Peyer's patch (tissue), 4 donors: ENCODE data around the gene TRIM54. TPM values are rescaled to one million over a fixed set of nuclear protein-coding genes. Genes with fewer than 3 reads are reported as not detected.

Experiments
- DNase-seq, 3 donors: peaks; one replicate each; pipeline ENCODE4 v3.0.0-alpha.2; 2017 to 2019
- H3K27ac ChIP-seq, 4 donors: fragments of 200-600 bp; sonication (generic); one replicate each; pipeline ENCODE4 v1.5.1; 2016 to 2019
- H3K27me3 ChIP-seq, 2 donors: fragments of 200-600 bp; sonication (generic); one replicate each; pipeline ENCODE4 v1.5.1; 2019
- H3K36me3 ChIP-seq, 3 donors: fragments of 200-600 bp; sonication (generic); one replicate each; pipeline ENCODE4 v1.5.1; 2016 to 2019
- H3K4me1 ChIP-seq, 4 donors: fragments of 200-600 bp; sonication (generic); one replicate each; pipeline ENCODE4 v1.5.1; 2016 to 2019
- H3K4me3 ChIP-seq, 4 donors: fragments of 200-600 bp; sonication (generic); 1 replicate in 3 of 4; 2 replicates in 1 of 4; pipeline ENCODE4 v1.5.1; 2016 to 2019; ENCODE audit warnings: mild to moderate bottlenecking in 1 of 4
- H3K9me3 ChIP-seq, 4 donors: fragments of 200-600 bp; sonication (generic); one replicate each; pipeline ENCODE4 v1.5.1; 2016 to 2019; ENCODE audit warnings: mild to moderate bottlenecking in 1 of 4
- CTCF ChIP-seq, 6 experiments: fragments of 450-650 bp in 4 of 6; fragments of 200-600 bp in 2 of 6; sonication (generic) in 1 of 6; IDR thresholded peaks; one replicate each; pipeline ENCODE4 v1.5.1; 2017 to 2019; ENCODE audit warnings: antibody characterized with exemption in 6 of 6, mild to moderate bottlenecking in 3 of 6, moderate library complexity in 1 of 6
- POLR2A ChIP-seq, 2 donors: fragments of 450-650 bp; IDR thresholded peaks; one replicate each; pipeline ENCODE4 v1.5.1; 2017; ENCODE audit warnings: antibody characterized with exemption in 2 of 2, mild to moderate bottlenecking in 2 of 2, moderate library complexity in 2 of 2
- total RNA-seq, 4 donors: library from RNA; depleted of rRNA; stranded (reverse); fragments of >200 nt; gene quantifications; one replicate each; pipeline ENCODE4 v1.1.0, GENCODE V29; 2016

Gene TRIM54
- total RNA-seq, 4 donors from 2014 or later, result 0.54 TPM; not detected in 3

- peaks cover 0 to 41% (median 0%) of the 10 kb centered on the region in 3 donors for H3K36me3 ChIP-seq
- TF ChIP-seq CTCF (IDR thresholded peaks at IDR 0.05) (no peak), POLR2A (IDR thresholded peaks at IDR 0.05) (no peak)
- no peaks in the 10 kb centered on the region for H3K9me3 ChIP-seq
- H3K27ac ChIP-seq, result no peak overlapping the region
- H3K4me3 ChIP-seq, result no peak overlapping the region
- no peaks in the 10 kb centered on the region for H3K27me3 ChIP-seq
- peaks cover 0 to under 1% (median 0%) of the 10 kb centered on the region in 4 donors for H3K4me1 ChIP-seq
- no peak for DNase-seq
Measured at GRCh38 chr2:27245116-27245515, 37.1 kb upstream of the TRIM54 start.

GRCh38 chr2:27245626-27246025 lies 36.6 kb upstream of the TRIM54 start:
- DNase-seq, result no peak
- Histone ChIP-seq H3K4me1 (peaks cover 0 to 5% (median 0%) of the 10 kb centered on the region in 4 donors), H3K27me3 (no peaks in the 10 kb centered on the region), H3K4me3 (no peak overlapping the region), H3K9me3 (no peaks in the 10 kb centered on the region), H3K36me3 (peaks cover 0 to 36% (median 0%) of the 10 kb centered on the region in 3 donors), H3K27ac (no peak overlapping the region)
- TF ChIP-seq POLR2A (IDR thresholded peaks at IDR 0.05), result no peak
- no peak for TF ChIP-seq CTCF (IDR thresholded peaks at IDR 0.05)

- Histone ChIP-seq H3K4me1 (peaks cover 0 to 5% (median 0%) of the 10 kb centered on the region in 4 donors), H3K4me3 (no peak overlapping the region), H3K9me3 (no peaks in the 10 kb centered on the region), H3K27ac (no peak overlapping the region), H3K27me3 (no peaks in the 10 kb centered on the region), H3K36me3 (peaks cover 0 to 14% (median 0%) of the 10 kb centered on the region in 3 donors)
- DNase-seq, result no peak
- TF ChIP-seq CTCF (IDR thresholded peaks at IDR 0.05), result no peak
- no peak for TF ChIP-seq POLR2A (IDR thresholded peaks at IDR 0.05)
Measured at GRCh38 chr2:27247893-27248292, 34.3 kb upstream of the TRIM54 start.

GRCh38 chr2:27249159-27249890 lies 32.9 kb upstream of the TRIM54 start:
- DNase-seq, result peak in 1 of 3 donors; percentile 23
- peaks cover 0 to 5% (median 0%) of the 10 kb centered on the region in 4 donors for H3K4me1 ChIP-seq
- no peaks in the 10 kb centered on the region for H3K9me3 ChIP-seq
- no peaks in the 10 kb centered on the region for H3K27me3 ChIP-seq
- no peak overlapping the region for H3K4me3 ChIP-seq
- peaks cover 0 to 1% (median 0%) of the 10 kb centered on the region in 3 donors for H3K36me3 ChIP-seq
- H3K27ac ChIP-seq, result no peak overlapping the region
- TF ChIP-seq CTCF (IDR thresholded peaks at IDR 0.05) (no peak), POLR2A (IDR thresholded peaks at IDR 0.05) (no peak)

GRCh38 chr2:27249891-27250651 lies 32.2 kb upstream of the TRIM54 start:
- H3K27me3 ChIP-seq, result no peaks in the 10 kb centered on the region
- H3K4me3 ChIP-seq, result no peak overlapping the region
- peaks cover 0 to 5% (median 0%) of the 10 kb centered on the region in 4 donors for H3K4me1 ChIP-seq
- H3K9me3 ChIP-seq, result no peaks in the 10 kb centered on the region
- DNase-seq, result peak in 2 of 3 donors; percentile 65 to 66
- H3K27ac ChIP-seq, result no peak overlapping the region
- TF ChIP-seq CTCF (IDR thresholded peaks at IDR 0.05) (peak in 5 of 6 experiments; percentile 16 to 59 (median 53)), POLR2A (IDR thresholded peaks at IDR 0.05) (no peak)
- no peaks in the 10 kb centered on the region for H3K36me3 ChIP-seq
